ENCODE measurements around the gene DYDC2.

DNA sequence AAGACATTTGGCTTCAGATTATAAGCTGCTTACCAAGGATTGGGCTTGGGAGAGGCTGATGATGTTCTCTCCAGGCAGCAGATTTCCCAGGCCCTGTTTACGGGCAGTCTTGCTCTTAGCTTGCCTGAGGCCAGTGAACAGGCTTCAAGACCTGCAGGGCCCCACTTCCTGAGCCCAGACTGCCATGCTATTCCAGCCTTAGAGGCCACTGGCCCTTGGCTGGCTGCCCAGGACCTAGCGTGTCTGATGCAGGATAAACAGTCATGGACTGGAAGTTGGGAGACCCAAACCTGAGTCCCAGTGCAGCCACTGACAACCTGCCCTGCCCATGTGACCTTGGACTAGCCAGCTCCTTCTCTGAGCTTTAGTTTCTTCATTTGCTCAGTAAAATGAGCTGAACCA, 54.7 kb downstream of the DYDC2 start:
- TF ChIP-seq JUNB (IDR thresholded peaks at IDR 0.05), result no peak
- TF ChIP-seq, protein P1, sequence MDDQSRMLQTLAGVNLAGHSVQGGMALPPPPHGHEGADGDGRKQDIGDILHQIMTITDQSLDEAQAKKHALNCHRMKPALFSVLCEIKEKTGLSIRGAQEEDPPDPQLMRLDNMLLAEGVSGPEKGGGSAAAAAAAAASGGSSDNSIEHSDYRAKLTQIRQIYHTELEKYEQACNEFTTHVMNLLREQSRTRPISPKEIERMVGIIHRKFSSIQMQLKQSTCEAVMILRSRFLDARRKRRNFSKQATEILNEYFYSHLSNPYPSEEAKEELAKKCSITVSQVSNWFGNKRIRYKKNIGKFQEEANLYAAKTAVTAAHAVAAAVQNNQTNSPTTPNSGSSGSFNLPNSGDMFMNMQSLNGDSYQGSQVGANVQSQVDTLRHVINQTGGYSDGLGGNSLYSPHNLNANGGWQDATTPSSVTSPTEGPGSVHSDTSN (IDR thresholded peaks at IDR 0.05), result no peak
- no peak for TF ChIP-seq RNF2 (IDR thresholded peaks at IDR 0.05; ENCODE audit: borderline replicate concordance, low read depth)
- TF ChIP-seq, protein P2, sequence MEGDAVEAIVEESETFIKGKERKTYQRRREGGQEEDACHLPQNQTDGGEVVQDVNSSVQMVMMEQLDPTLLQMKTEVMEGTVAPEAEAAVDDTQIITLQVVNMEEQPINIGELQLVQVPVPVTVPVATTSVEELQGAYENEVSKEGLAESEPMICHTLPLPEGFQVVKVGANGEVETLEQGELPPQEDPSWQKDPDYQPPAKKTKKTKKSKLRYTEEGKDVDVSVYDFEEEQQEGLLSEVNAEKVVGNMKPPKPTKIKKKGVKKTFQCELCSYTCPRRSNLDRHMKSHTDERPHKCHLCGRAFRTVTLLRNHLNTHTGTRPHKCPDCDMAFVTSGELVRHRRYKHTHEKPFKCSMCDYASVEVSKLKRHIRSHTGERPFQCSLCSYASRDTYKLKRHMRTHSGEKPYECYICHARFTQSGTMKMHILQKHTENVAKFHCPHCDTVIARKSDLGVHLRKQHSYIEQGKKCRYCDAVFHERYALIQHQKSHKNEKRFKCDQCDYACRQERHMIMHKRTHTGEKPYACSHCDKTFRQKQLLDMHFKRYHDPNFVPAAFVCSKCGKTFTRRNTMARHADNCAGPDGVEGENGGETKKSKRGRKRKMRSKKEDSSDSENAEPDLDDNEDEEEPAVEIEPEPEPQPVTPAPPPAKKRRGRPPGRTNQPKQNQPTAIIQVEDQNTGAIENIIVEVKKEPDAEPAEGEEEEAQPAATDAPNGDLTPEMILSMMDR (IDR thresholded peaks at IDR 0.05), result no peak
- TF ChIP-seq EP300 (IDR thresholded peaks at IDR 0.05), result no peak
- no peak for TF ChIP-seq BHLHE40 (IDR thresholded peaks at IDR 0.05; ENCODE audit: low read depth, low read length)
- TF ChIP-seq CBX2 (IDR thresholded peaks at IDR 0.05; ENCODE audit: borderline replicate concordance, low read depth), result no peak
- TF ChIP-seq RFX5 (IDR thresholded peaks at IDR 0.05), result no peak
- no peak for TF ChIP-seq POLR2A (IDR thresholded peaks at IDR 0.05; ENCODE audit: low read length)
- no peak for TF ChIP-seq CBX8 (IDR thresholded peaks at IDR 0.05)
- no peak for TF ChIP-seq PHF8 (IDR thresholded peaks at IDR 0.05; ENCODE audit: borderline replicate concordance, low read depth)

Measured in A549 (cell line).